Measurements from ENCODE around the gene MVB12B. TPM values are rescaled to one million over a fixed set of nuclear protein-coding genes. Genes with fewer than 3 reads are reported as not detected.

The MVB12B gene
- total RNA-seq, 2 experiments from 2014 or later = 2.6 TPM

DNA sequence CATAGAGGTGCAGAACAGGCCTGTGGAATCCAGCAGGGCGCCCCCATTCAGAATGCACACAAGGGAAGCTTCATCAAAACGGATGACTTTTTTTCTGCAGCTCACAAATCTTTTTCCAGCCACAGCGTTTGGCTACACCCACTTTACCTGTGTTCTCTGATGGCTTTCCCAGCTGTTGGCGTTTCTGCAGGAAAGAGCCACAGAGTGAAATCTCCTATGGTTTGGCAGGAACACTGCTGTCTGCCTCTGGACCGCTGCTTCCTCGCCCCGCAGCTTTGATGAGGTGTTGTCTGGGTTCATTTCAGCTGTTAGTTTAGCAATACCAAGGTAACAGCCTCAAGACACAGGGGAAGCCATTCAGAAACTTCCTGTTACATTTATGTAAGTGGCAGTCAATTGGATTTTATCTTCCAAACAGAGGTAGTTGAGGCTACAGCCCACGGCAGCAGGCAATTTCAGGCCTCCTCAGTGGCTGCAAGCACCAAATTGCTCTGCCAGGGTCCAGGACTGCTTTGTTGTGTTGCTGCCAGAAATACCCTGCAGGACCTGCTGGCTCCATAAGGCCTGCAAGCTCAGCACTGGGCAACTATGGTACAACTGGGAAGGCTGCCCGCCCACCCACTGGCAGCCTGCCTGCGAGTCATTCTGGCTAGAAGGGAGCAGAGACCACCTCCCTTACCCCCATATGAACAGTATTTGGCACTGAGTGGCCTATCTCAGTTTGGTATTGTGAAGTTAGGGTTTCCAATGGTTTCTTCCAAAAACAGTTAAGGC, 96.7 kb downstream of the MVB12B start:
- no peak overlapping the region for H3K4me3 Mint-ChIP-seq
- no peak for DNase-seq
- H3K4me1 Mint-ChIP-seq (ENCODE audit: low read depth) = peaks cover 21% of the 10 kb centered on the region
- no peaks in the 10 kb centered on the region for H3K9me3 Mint-ChIP-seq
- no peaks in the 10 kb centered on the region for H3K27me3 Mint-ChIP-seq (ENCODE audit: low read depth)
- CTCF ChIA-PET = no interaction called here
- H3K36me3 Mint-ChIP-seq (ENCODE audit: low read depth) = no peaks in the 10 kb centered on the region
- intact Hi-C loops (cut with micrococcal nuclease) = no loop called here
- no peak overlapping the region for H3K27ac Mint-ChIP-seq

GRCh38 chr9:126423916-126424185, 97.2 kb downstream of the MVB12B start:
- H3K27ac Mint-ChIP-seq = no peak overlapping the region
- intact Hi-C loops (cut with micrococcal nuclease) = no loop called here
- H3K9me3 Mint-ChIP-seq = no peaks in the 10 kb centered on the region
- CTCF ChIA-PET = no interaction called here
- no peak overlapping the region for H3K4me3 Mint-ChIP-seq
- no peak for DNase-seq
- H3K36me3 Mint-ChIP-seq (ENCODE audit: low read depth) = no peaks in the 10 kb centered on the region
- no peaks in the 10 kb centered on the region for H3K27me3 Mint-ChIP-seq (ENCODE audit: low read depth)
- peaks cover 21% of the 10 kb centered on the region for H3K4me1 Mint-ChIP-seq (ENCODE audit: low read depth)

- no peak for DNase-seq
- Mint-ChIP-seq H3K27ac (no peak overlapping the region), H3K27me3 (ENCODE audit: low read depth) (no peaks in the 10 kb centered on the region), H3K4me3 (no peak overlapping the region), H3K9me3 (no peaks in the 10 kb centered on the region), H3K4me1 (ENCODE audit: low read depth) (peaks cover 21% of the 10 kb centered on the region), H3K36me3 (ENCODE audit: low read depth) (no peaks in the 10 kb centered on the region)
- CTCF ChIA-PET = no interaction called here
- intact Hi-C loops (cut with micrococcal nuclease) = no loop called here
Measured at GRCh38 chr9:126424511-126424910, 97.9 kb downstream of the MVB12B start.

GRCh38 chr9:126428534-126429175, 102.0 kb downstream of the MVB12B start:
- Mint-ChIP-seq H3K36me3 (ENCODE audit: low read depth) (no peaks in the 10 kb centered on the region), H3K27me3 (ENCODE audit: low read depth) (no peaks in the 10 kb centered on the region), H3K27ac (no peak overlapping the region), H3K9me3 (no peaks in the 10 kb centered on the region), H3K4me1 (ENCODE audit: low read depth) (peaks cover 9% of the 10 kb centered on the region), H3K4me3 (no peak overlapping the region)
- CTCF ChIA-PET = no interaction called here
- intact Hi-C loops (cut with micrococcal nuclease) = no loop called here
- DNase-seq = no peak

- H3K27ac Mint-ChIP-seq = no peak overlapping the region
- no peaks in the 10 kb centered on the region for H3K27me3 Mint-ChIP-seq (ENCODE audit: low read depth)
- peaks cover 4% of the 10 kb centered on the region for H3K4me1 Mint-ChIP-seq (ENCODE audit: low read depth)
- no peak for DNase-seq
- H3K4me3 Mint-ChIP-seq = no peak overlapping the region
- CTCF ChIA-PET = no interaction called here
- no peaks in the 10 kb centered on the region for H3K9me3 Mint-ChIP-seq
- intact Hi-C loops (cut with micrococcal nuclease) = no loop called here
- no peaks in the 10 kb centered on the region for H3K36me3 Mint-ChIP-seq (ENCODE audit: low read depth)
Measured at GRCh38 chr9:126429190-126429589, 102.6 kb downstream of the MVB12B start.

- Mint-ChIP-seq H3K9me3 (no peaks in the 10 kb centered on the region), H3K27me3 (ENCODE audit: low read depth) (no peaks in the 10 kb centered on the region), H3K27ac (peak overlapping the region; percentile 26), H3K36me3 (ENCODE audit: low read depth) (no peaks in the 10 kb centered on the region), H3K4me1 (ENCODE audit: low read depth) (no peaks in the 10 kb centered on the region), H3K4me3 (no peak overlapping the region)
- intact Hi-C loops (cut with micrococcal nuclease) = no loop called here
- no peak for DNase-seq
- CTCF ChIA-PET = no interaction called here
Measured at GRCh38 chr9:126430124-126430523, 103.5 kb downstream of the MVB12B start.

DNA sequence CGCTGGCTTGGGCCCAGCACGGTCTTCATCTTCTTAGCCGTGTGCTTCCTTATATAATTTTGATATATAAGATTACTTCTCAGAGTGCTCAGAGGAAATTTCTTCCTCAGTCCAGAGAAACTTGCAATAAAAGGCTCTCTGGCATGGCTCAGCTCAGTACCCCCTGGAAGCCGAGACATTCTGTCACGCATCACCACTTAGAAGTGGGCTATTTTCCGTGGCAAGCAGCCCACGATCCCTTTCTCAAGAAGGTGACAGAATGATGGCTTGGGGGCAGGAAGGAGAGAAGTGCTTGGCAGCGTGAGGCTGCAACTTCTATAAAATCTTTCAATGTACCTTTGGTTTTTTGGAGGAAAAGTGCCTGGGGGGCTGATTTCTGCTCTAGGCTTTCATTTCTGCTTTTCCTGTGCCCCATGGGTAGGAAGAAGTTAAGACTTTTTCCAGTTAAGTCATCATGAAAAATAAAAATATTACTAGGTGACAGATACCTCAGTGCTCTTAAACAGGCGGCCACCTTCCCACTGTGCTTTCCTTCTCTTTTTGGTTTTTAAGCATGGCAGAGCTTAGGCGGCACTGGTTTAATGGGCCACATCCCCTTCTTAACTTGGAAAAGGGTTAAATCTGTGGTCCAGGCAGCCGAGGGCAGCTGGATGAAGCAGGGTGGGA, 104.6 kb downstream of the MVB12B start:
- Mint-ChIP-seq H3K27me3 (ENCODE audit: low read depth) (no peaks in the 10 kb centered on the region), H3K4me3 (no peak overlapping the region), H3K36me3 (ENCODE audit: low read depth) (no peaks in the 10 kb centered on the region), H3K4me1 (ENCODE audit: low read depth) (no peaks in the 10 kb centered on the region), H3K9me3 (no peaks in the 10 kb centered on the region), H3K27ac (no peak overlapping the region)
- intact Hi-C loops (cut with micrococcal nuclease) = no loop called here
- CTCF ChIA-PET = no interaction called here
- no peak for DNase-seq

DNA sequence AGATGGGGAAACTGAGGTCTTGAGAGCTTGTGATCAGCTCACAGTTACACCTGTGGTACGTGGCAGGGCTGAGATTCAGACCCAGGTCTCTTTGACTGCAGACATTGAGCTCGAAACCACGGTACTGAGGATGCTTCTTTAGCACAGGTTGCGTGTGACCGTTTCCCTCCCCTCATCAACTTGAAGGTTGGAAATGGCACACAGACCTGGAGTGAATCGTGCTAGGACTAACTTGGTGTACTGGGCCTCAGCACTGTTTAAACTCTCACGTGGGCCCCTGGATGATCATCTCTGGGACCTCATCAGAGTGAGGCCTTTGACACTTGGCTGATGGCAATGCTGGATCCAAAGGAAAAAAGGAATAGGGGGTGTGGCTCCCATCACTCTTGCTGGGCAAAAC, 106.0 kb downstream of the MVB12B start:
- no peaks in the 10 kb centered on the region for H3K4me1 Mint-ChIP-seq (ENCODE audit: low read depth)
- no peak overlapping the region for H3K4me3 Mint-ChIP-seq
- no peaks in the 10 kb centered on the region for H3K36me3 Mint-ChIP-seq (ENCODE audit: low read depth)
- no peaks in the 10 kb centered on the region for H3K27me3 Mint-ChIP-seq (ENCODE audit: low read depth)
- no peak for DNase-seq
- H3K27ac Mint-ChIP-seq = no peak overlapping the region
- no peaks in the 10 kb centered on the region for H3K9me3 Mint-ChIP-seq
- CTCF ChIA-PET = interaction anchor here (0.6 kb wide), 1 partner anchor 1658 kb away, joined by 4 read pairs; no protein-coding TSS in a partner anchor
- intact Hi-C loops (cut with micrococcal nuclease) = no loop called here

DNA sequence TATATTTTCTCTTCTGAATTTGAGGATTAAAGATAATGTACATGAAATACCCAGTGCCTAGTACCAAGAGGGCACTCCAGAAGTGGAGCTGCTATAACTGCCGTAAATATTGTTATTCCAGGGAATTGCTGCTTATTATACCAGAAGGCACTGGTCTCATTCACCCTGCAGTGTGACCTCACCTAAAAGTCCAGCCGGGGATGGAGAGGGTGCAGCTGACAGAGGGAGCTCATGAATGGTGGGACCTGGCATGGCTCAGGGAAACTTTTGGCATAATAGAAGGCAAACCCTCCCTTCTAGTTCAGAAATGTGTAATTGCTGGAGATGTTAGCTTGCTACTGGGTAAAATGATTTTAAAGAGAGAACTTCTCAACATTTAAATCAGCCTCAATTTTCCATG, 108.5 kb downstream of the MVB12B start:
- Mint-ChIP-seq H3K9me3 (no peaks in the 10 kb centered on the region), H3K27ac (no peak overlapping the region), H3K4me3 (no peak overlapping the region), H3K27me3 (ENCODE audit: low read depth) (no peaks in the 10 kb centered on the region), H3K4me1 (ENCODE audit: low read depth) (peaks cover 7% of the 10 kb centered on the region), H3K36me3 (ENCODE audit: low read depth) (no peaks in the 10 kb centered on the region)
- no peak for DNase-seq
- intact Hi-C loops (cut with micrococcal nuclease) = no loop called here
- CTCF ChIA-PET = no interaction called here

GRCh38 chr9:126435626-126436025, 109.0 kb downstream of the MVB12B start:
- no peaks in the 10 kb centered on the region for H3K27me3 Mint-ChIP-seq (ENCODE audit: low read depth)
- intact Hi-C loops (cut with micrococcal nuclease) = no loop called here
- no peak overlapping the region for H3K27ac Mint-ChIP-seq
- H3K36me3 Mint-ChIP-seq (ENCODE audit: low read depth) = no peaks in the 10 kb centered on the region
- CTCF ChIA-PET = interaction anchor here (0.7 kb wide), 1 partner anchor 311 kb away, joined by 4 read pairs; no protein-coding TSS in a partner anchor
- DNase-seq = no peak
- H3K4me1 Mint-ChIP-seq (ENCODE audit: low read depth) = peaks cover 10% of the 10 kb centered on the region
- no peak overlapping the region for H3K4me3 Mint-ChIP-seq
- H3K9me3 Mint-ChIP-seq = no peaks in the 10 kb centered on the region

GRCh38 chr9:126436545-126437267, 110.1 kb downstream of the MVB12B start:
- Mint-ChIP-seq H3K36me3 (ENCODE audit: low read depth) (no peaks in the 10 kb centered on the region), H3K9me3 (no peaks in the 10 kb centered on the region), H3K27me3 (ENCODE audit: low read depth) (no peaks in the 10 kb centered on the region), H3K4me1 (ENCODE audit: low read depth) (peaks cover 10% of the 10 kb centered on the region), H3K27ac (no peak overlapping the region), H3K4me3 (no peak overlapping the region)
- intact Hi-C loops (cut with micrococcal nuclease) = no loop called here
- CTCF ChIA-PET = interaction anchor here (1.3 kb wide), 1 partner anchor 38 kb away, joined by 3 read pairs; no protein-coding TSS in a partner anchor
- DNase-seq = no peak

DNA sequence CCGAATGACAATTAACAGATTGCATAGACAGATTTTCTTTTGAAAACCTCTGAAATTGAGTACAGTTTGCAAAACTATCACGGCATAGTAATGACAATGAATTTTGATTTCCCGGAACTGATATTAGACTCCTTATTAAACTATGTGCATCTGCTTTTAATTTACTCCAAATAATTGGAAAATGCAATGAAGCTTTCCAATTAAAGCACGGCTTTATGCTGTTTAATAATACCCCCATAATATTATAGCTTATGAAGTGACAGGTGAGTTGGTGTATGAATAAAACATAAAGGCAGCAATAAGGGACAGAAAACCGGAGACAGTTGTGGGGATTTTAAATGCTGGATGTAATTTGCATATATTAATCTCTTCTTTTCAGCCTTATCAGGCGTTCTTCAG, 110.6 kb downstream of the MVB12B start:
- H3K27me3 Mint-ChIP-seq (ENCODE audit: low read depth) = no peaks in the 10 kb centered on the region
- DNase-seq = no peak
- intact Hi-C loops (cut with micrococcal nuclease) = no loop called here
- peaks cover 10% of the 10 kb centered on the region for H3K4me1 Mint-ChIP-seq (ENCODE audit: low read depth)
- no peak overlapping the region for H3K4me3 Mint-ChIP-seq
- H3K36me3 Mint-ChIP-seq (ENCODE audit: low read depth) = no peaks in the 10 kb centered on the region
- no peaks in the 10 kb centered on the region for H3K9me3 Mint-ChIP-seq
- H3K27ac Mint-ChIP-seq = no peak overlapping the region
- CTCF ChIA-PET = interaction anchor here (1.3 kb wide), 1 partner anchor 39 kb away, joined by 3 read pairs; no protein-coding TSS in a partner anchor

All from activated naive CD4-positive, alpha-beta T cell treated with anti-CD3 and anti-CD28 coated beads for 36 hours (primary cell).